Measurements from ENCODE around the gene MEGF6.

The MEGF6 gene

DNA sequence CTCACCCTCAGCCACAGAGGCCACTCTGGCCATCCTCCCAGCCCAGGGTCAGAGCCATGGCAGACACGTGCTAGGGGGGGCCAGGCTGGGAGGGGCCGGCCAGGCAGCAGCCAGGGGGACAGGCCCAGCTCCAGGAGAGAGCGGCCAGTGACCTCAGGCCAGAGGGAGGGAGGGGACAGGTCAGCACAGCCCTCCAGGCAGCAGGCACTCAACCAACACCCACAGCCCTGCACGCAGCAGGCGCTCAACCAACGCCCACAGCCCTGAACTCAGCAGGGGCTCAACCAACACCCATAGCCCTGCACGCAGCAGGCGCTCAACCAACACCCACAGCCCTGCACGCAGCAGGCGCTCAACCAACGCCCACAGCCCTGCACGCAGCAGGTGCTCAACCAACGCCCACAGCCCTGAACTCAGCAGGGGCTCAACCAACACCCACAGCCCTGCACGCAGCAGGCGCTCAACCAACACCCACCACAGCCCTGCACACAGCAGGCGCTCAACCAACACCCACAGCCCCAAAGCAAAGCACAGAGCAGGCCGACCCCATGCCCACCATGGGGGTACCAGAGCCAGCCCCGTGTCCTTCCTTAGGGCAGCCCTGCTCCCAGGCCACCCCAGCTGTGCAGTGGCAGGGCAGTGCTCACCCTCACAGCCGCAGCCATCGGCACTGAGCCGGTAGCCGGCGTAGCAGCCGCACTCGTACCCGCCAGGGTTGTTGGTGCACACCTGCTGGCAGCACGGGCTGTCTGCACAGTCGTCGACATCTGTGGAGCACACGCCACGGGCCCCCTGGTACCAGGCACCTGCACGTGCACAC is 101.0 kb downstream of the MEGF6 start:
- no peak overlapping the region for H3K4me3 ChIP-seq (ENCODE audit: low read depth, low read length)
- TF ChIP-seq, protein P1, sequence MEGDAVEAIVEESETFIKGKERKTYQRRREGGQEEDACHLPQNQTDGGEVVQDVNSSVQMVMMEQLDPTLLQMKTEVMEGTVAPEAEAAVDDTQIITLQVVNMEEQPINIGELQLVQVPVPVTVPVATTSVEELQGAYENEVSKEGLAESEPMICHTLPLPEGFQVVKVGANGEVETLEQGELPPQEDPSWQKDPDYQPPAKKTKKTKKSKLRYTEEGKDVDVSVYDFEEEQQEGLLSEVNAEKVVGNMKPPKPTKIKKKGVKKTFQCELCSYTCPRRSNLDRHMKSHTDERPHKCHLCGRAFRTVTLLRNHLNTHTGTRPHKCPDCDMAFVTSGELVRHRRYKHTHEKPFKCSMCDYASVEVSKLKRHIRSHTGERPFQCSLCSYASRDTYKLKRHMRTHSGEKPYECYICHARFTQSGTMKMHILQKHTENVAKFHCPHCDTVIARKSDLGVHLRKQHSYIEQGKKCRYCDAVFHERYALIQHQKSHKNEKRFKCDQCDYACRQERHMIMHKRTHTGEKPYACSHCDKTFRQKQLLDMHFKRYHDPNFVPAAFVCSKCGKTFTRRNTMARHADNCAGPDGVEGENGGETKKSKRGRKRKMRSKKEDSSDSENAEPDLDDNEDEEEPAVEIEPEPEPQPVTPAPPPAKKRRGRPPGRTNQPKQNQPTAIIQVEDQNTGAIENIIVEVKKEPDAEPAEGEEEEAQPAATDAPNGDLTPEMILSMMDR (conservative IDR thresholded peaks at IDR 0.05; ENCODE audit: low read depth, low read length): no peak
- DNase-seq (ENCODE audit: low read depth): no peak

DNA sequence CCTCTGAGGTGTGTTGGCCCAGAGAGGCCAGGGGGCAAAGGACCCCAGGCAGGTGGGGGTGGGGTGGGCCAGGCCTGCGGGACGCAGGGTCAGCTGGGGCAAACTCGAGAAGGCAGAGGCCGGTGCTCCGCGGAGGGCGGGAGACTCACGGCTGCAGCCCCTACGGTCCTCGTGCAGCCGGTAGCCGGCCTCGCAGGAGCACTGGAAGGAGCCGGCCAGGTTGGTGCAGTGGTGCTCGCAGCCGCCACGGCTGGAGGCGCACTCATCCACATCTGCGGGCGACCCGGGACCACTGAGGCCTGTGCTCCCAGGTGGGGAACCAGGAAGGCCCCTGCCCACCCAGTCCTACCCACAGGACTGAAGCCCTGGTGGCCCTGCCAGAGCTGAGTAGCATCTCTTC is 101.6 kb downstream of the MEGF6 start:
- H3K4me3 ChIP-seq (ENCODE audit: low read depth, low read length): no peak overlapping the region
- DNase-seq (ENCODE audit: low read depth): no peak
- TF ChIP-seq, protein P1 (conservative IDR thresholded peaks at IDR 0.05; ENCODE audit: low read depth, low read length): no peak

DNA sequence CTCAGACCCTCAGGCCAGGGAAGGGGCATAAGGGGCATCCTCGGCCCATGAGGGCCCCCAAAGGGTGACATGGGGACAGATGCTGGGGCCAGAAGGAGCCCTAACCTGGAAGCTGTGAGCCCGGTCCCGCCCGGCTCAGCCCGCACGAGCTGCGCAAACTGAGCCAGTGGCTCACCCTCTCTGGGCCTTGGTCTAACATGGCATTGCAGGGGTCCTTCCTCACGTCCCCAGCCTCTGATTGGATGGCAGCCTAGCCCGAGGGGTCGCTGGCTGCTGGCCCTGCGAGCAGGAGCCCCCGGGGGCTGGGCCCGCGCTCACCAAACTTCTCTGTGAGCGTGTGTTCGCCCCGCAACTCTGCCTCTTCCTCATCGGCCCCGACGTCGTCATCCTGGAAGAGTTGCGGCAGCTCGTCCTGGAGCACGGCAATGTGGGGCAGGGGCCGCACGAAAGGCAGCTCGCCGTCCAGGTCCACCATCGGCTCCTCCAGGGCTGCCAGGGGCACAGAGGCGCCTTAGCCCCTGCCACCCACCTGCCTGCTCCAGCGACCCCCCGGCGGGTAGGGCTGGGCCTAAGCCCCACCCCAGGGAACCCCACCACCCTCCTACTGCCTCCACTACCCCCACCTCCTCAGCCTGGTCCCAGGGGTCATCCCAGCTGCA is 102.4 kb downstream of the MEGF6 start:
- DNase-seq (ENCODE audit: low read depth): no peak
- TF ChIP-seq, protein P1 (conservative IDR thresholded peaks at IDR 0.05; ENCODE audit: low read depth, low read length): no peak

DNA sequence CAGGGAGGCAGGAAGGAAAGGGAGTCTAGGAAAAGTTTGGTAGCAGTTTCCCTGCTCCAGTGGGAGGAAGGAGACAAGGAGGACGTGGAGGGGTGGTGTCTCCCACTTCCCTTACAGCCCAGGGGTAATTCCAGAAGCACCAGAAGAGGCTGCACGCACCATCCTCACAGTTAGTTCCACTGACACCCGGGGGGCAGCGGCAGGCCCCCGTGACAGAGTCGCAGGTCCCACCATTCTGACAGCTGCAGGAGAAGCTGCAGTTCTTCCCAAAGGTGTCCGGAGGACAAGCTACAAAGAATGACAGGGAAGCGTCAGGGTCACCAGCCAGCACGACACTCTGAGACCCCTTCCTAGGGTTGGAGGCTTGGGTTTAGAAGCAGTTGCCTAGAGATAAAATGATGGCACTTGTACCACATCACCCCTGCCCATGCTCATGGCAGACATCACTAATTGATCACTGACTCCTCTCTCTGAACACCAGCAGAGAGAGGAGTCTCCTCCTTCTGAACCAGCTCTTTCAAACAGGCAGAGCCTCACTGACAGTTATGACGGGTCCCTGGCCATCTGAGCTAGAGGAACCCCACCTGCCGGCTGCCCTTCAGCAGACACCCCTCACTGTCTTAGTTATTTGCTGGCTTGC is 103.6 kb downstream of the MEGF6 start:
- DNase-seq (ENCODE audit: low read depth): no peak
- TF ChIP-seq, protein P1 (conservative IDR thresholded peaks at IDR 0.05; ENCODE audit: low read depth, low read length): no peak
- H3K4me3 ChIP-seq (ENCODE audit: low read depth, low read length): no peak overlapping the region

More for the DNA sequence above, 102.4 kb downstream of the MEGF6 start:
- H3K4me3 ChIP-seq (ENCODE audit: low read depth, low read length): no peak overlapping the region

DNA sequence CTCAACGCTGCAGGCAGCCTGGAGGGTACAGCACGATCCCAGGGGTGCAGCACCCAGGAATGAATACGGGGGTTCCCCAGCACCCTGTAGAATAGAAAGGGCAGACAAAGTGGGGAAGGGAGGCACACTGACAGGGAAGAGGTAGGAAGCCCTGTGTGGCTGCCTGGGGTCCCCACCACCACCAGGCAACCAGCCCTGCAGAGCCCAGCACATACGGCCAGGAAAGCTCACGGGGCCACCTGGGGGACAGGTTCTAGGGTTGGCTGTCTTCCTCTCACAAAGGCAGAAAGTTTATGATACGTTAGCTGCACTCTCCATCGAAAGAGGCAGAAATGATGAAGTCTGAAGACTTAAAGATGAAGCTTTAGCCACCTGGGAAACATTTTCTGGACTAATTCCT is 104.4 kb downstream of the MEGF6 start:
- no peak for DNase-seq (ENCODE audit: low read depth)
- H3K4me3 ChIP-seq (ENCODE audit: low read depth, low read length): no peak overlapping the region
- TF ChIP-seq, protein P1 (conservative IDR thresholded peaks at IDR 0.05; ENCODE audit: low read depth, low read length): no peak

DNA sequence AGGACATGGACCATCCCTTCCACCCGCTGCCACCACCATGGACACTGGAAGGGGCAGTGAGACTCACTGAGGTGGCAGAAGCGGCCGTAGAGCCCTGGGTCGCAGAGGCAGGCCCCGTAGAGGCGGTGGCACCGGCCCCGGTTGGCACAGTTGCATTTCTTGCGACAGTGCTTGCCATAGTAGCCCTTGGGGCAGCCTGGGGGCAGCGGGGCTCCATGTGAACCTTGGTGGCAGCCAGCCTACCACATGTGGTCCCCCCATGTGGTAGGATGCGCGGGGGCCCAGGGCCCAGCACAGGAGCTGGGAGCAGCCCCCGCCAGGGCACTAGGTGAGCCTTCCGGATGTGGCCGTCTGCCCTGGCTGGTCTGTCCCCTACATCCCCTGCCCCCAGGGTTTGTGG is 105.3 kb downstream of the MEGF6 start:
- TF ChIP-seq, protein P1 (conservative IDR thresholded peaks at IDR 0.05; ENCODE audit: low read depth, low read length): no peak
- H3K4me3 ChIP-seq (ENCODE audit: low read depth, low read length): no peak overlapping the region
- DNase-seq (ENCODE audit: low read depth): no peak
